GM23338 (cell line): Measurements from ENCODE around the gene ADAMTSL2. TPM values are rescaled to one million over a fixed set of nuclear protein-coding genes. Genes with fewer than 3 reads are reported as not detected.

ENCODE experiments used
- ATAC-seq: fragments of 200-7000 bp; cut with Tn5 transposase; 3 replicates; pipeline ENCODE4 v1.9.1; 2020
- DNase-seq: peaks from one replicate; pipeline ENCODE4 v3.0.0-alpha.2; 2015; ENCODE audit warnings: low spot score
- H2AFZ ChIP-seq: fragments of 200-600 bp; sonication (generic); 2 replicates; pipeline ENCODE4 v1.8.0; 2016; ENCODE audit warnings: antibody characterized with exemption, mild to moderate bottlenecking, moderate library complexity
- H3F3A ChIP-seq: fragments of 200-600 bp; sonication (generic); replicated peaks from 2 replicates; pipeline ENCODE4 v1.8.0; 2017; ENCODE audit warnings: antibody characterized with exemption, mixed run types, low read depth
- H3K27ac ChIP-seq: fragments of 200-600 bp; sonication (generic); 2 replicates; pipeline ENCODE4 v1.6.1; 2016; ENCODE audit warnings: low read depth
- H3K27me3 ChIP-seq: fragments of 200-600 bp; sonication (generic); 2 replicates; pipeline ENCODE4 v1.8.0; 2016; ENCODE audit warnings: mild to moderate bottlenecking, mixed run types, moderate library complexity; ENCODE audit not compliant: insufficient read depth
- H3K36me3 ChIP-seq: fragments of 200-600 bp; sonication (generic); 2 replicates; pipeline ENCODE4 v1.8.0; 2016; ENCODE audit warnings: mild to moderate bottlenecking; ENCODE audit not compliant: insufficient read depth
- H3K4me1 ChIP-seq: fragments of 200-600 bp; sonication (generic); 2 replicates; pipeline ENCODE4 v1.8.0; 2016; ENCODE audit warnings: mild to moderate bottlenecking, moderate library complexity; ENCODE audit not compliant: insufficient read depth
- H3K4me2 ChIP-seq: fragments of 200-600 bp; sonication (generic); 2 replicates; pipeline ENCODE4 v1.7.1; 2017; ENCODE audit warnings: mixed run types
- H3K4me3 ChIP-seq: fragments of 200-600 bp; sonication (generic); 2 replicates; pipeline ENCODE4 v1.6.1; 2016; ENCODE audit warnings: mixed run types
- H3K79me2 ChIP-seq: fragments of 200-600 bp; sonication (generic); replicated peaks from 2 replicates; pipeline ENCODE4 v1.8.0; 2017; ENCODE audit warnings: mild to moderate bottlenecking; ENCODE audit not compliant: insufficient read depth
- H3K9me2 ChIP-seq: fragments of 200-600 bp; sonication (generic); 2 replicates; pipeline ENCODE4 v1.8.0; 2017; ENCODE audit not compliant: insufficient read depth
- H4K20me1 ChIP-seq: fragments of 200-600 bp; sonication (generic); replicated peaks from 2 replicates; pipeline ENCODE4 v1.8.0; 2017; ENCODE audit warnings: mild to moderate bottlenecking; ENCODE audit not compliant: insufficient read depth
- H3K27ac Mint-ChIP-seq: 2 replicates; pipeline ENCODE4 v1.8.0; 2020; ENCODE audit warnings: inconsistent platforms, mild to moderate bottlenecking, moderate library complexity, mixed read lengths
- H3K27me3 Mint-ChIP-seq: 3 replicates; pipeline ENCODE4 v1.8.0; 2022; ENCODE audit warnings: low read depth, mild to moderate bottlenecking, moderate library complexity, mixed read lengths, inconsistent platforms; ENCODE audit not compliant: insufficient read depth, poor library complexity
- H3K36me3 Mint-ChIP-seq: 3 replicates; pipeline ENCODE4 v1.8.0; 2021; ENCODE audit warnings: low read depth, mild to moderate bottlenecking, inconsistent platforms, moderate library complexity, mixed read lengths
- H3K4me1 Mint-ChIP-seq: 3 replicates; pipeline ENCODE4 v1.8.0; 2020; ENCODE audit warnings: mild to moderate bottlenecking, inconsistent platforms, mixed read lengths
- H3K4me3 Mint-ChIP-seq: 3 replicates; pipeline ENCODE4 v1.8.0; 2021; ENCODE audit warnings: moderate library complexity, mild to moderate bottlenecking, inconsistent platforms, mixed read lengths
- H3K9me3 Mint-ChIP-seq: 3 replicates; pipeline ENCODE4 v1.8.0; 2020; ENCODE audit warnings: moderate library complexity, mild to moderate bottlenecking, inconsistent platforms, mixed read lengths
- POLR2AphosphoS5 ChIP-seq: IDR thresholded peaks from 2 replicates; pipeline ENCODE4 v1.6.1; 2016; ENCODE audit warnings: antibody characterized with exemption, low read depth
- REST ChIP-seq: IDR thresholded peaks from one replicate; pipeline ENCODE4 v1.6.1; 2018; ENCODE audit warnings: antibody characterized with exemption; ENCODE audit not compliant: unreplicated experiment
- ZNF114 ChIP-seq: fragments of 250-450 bp; sonication (Bioruptor Pico); IDR thresholded peaks from 2 replicates; pipeline ENCODE4 v1.5.0; 2020; ENCODE audit warnings: mild to moderate bottlenecking, moderate library complexity
- ZNF331 ChIP-seq: fragments of 250-450 bp; sonication (Bioruptor Pico); IDR thresholded peaks from 2 replicates; pipeline ENCODE4 v1.5.0; 2020; ENCODE audit warnings: low read depth, mild to moderate bottlenecking, moderate library complexity
- polyA plus RNA-seq: library from polyadenylated mRNA; unstranded; fragments of >200 nt; fragmentation: Nextera tagmentation; extraction: Ambion mirVana; gene quantifications from 2 replicates; pipeline ENCODE4 v1.2.1, GENCODE V29; 2016
- total RNA-seq: library from RNA; depleted of rRNA; stranded (reverse); fragments of >200 nt; shearing (Covaris generic); gene quantifications from 2 replicates; pipeline ENCODE4 v1.2.3, GENCODE V29; 2014
- TF ChIP-seq, protein P1 (sequence below): fragments of 250-450 bp; sonication (Bioruptor Pico); IDR thresholded peaks from 2 replicates; pipeline ENCODE4 v1.5.0; 2020; ENCODE audit warnings: mild to moderate bottlenecking, moderate library complexity

The ADAMTSL2 gene
- total and polyA plus RNA-seq, 2 experiments from 2014 or later: 0.15 to 0.66 TPM

DNA sequence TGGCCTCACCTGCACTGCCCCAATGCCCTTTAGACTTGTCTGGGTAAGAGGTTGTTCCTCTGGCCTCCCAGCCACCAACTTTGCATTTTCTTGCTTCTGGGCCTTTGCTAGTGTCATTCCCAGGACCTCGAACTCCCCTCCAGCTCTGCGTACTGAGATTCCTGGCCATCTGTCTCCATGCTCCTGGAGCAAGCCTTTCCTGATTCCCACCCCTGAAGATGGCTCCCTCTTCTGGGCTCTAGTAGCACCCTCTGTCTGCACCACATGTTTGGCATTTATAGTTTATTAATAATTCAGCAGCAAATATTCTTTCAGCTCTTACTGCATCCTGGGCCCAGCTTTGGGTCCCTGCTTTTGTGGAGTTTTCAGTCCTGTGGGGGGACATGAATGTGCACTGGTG lies 59.8 kb downstream of the ADAMTSL2 start:
- Histone ChIP-seq H3K79me2 (no peaks in the 10 kb centered on the region), H3K4me1 (no peaks in the 10 kb centered on the region), H2AFZ (no peak overlapping the region), H3K27me3 (no peaks in the 10 kb centered on the region), H4K20me1 (no peaks in the 10 kb centered on the region), H3K4me2 (no peak overlapping the region), H3K9me2 (no peaks in the 10 kb centered on the region), H3K27ac (no peak overlapping the region), H3F3A (peaks cover 2% of the 10 kb centered on the region; the same call in 1 of the 2 replicates), H3K4me3 (no peak overlapping the region), H3K36me3 (no peaks in the 10 kb centered on the region)
- Mint-ChIP-seq H3K27me3 (peaks cover 7% of the 10 kb centered on the region), H3K36me3 (peaks cover 14% of the 10 kb centered on the region), H3K9me3 (peaks cover 37% of the 10 kb centered on the region), H3K4me3 (no peak overlapping the region), H3K4me1 (no peaks in the 10 kb centered on the region), H3K27ac (no peak overlapping the region)
- TF ChIP-seq ZNF114 (CRISPR knock-in tag) (no peak), ZNF331 (CRISPR knock-in tag) (no peak), REST (no peak), POLR2AphosphoS5 (no peak)
- TF ChIP-seq, protein P1, sequence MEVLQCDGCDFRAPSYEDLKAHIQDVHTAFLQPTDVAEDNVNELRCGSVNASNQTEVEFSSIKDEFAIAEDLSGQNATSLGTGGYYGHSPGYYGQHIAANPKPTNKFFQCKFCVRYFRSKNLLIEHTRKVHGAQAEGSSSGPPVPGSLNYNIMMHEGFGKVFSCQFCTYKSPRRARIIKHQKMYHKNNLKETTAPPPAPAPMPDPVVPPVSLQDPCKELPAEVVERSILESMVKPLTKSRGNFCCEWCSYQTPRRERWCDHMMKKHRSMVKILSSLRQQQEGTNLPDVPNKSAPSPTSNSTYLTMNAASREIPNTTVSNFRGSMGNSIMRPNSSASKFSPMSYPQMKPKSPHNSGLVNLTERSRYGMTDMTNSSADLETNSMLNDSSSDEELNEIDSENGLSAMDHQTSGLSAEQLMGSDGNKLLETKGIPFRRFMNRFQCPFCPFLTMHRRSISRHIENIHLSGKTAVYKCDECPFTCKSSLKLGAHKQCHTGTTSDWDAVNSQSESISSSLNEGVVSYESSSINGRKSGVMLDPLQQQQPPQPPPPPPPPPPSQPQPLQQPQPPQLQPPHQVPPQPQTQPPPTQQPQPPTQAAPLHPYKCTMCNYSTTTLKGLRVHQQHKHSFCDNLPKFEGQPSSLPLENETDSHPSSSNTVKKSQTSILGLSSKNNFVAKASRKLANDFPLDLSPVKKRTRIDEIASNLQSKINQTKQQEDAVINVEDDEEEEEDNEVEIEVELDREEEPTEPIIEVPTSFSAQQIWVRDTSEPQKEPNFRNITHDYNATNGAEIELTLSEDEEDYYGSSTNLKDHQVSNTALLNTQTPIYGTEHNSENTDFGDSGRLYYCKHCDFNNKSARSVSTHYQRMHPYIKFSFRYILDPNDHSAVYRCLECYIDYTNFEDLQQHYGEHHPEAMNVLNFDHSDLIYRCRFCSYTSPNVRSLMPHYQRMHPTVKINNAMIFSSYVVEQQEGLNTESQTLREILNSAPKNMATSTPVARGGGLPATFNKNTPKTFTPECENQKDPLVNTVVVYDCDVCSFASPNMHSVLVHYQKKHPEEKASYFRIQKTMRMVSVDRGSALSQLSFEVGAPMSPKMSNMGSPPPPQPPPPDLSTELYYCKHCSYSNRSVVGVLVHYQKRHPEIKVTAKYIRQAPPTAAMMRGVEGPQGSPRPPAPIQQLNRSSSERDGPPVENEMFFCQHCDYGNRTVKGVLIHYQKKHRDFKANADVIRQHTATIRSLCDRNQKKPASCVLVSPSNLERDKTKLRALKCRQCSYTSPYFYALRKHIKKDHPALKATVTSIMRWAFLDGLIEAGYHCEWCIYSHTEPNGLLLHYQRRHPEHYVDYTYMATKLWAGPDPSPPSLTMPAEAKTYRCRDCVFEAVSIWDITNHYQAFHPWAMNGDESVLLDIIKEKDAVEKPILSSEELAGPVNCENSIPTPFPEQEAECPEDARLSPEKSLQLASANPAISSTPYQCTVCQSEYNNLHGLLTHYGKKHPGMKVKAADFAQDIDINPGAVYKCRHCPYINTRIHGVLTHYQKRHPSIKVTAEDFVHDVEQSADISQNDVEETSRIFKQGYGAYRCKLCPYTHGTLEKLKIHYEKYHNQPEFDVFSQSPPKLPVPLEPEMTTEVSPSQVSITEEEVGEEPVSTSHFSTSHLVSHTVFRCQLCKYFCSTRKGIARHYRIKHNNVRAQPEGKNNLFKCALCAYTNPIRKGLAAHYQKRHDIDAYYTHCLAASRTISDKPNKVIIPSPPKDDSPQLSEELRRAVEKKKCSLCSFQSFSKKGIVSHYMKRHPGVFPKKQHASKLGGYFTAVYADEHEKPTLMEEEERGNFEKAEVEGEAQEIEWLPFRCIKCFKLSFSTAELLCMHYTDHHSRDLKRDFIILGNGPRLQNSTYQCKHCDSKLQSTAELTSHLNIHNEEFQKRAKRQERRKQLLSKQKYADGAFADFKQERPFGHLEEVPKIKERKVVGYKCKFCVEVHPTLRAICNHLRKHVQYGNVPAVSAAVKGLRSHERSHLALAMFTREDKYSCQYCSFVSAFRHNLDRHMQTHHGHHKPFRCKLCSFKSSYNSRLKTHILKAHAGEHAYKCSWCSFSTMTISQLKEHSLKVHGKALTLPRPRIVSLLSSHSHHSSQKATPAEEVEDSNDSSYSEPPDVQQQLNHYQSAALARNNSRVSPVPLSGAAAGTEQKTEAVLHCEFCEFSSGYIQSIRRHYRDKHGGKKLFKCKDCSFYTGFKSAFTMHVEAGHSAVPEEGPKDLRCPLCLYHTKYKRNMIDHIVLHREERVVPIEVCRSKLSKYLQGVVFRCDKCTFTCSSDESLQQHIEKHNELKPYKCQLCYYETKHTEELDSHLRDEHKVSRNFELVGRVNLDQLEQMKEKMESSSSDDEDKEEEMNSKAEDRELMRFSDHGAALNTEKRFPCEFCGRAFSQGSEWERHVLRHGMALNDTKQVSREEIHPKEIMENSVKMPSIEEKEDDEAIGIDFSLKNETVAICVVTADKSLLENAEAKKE (CRISPR knock-in tag): no peak
- no peak for ATAC-seq
- no peak for DNase-seq
